Adrenal gland (tissue), 5 donors: ENCODE data around the gene LRRK1.

ENCODE experiments used
- POLR2A ChIP-seq, 2 donors: fragments of 450-650 bp; IDR thresholded peaks; one replicate each; pipeline ENCODE4 v1.6.1; 2017; ENCODE audit warnings: antibody characterized with exemption in 2 of 2, mild to moderate bottlenecking in 2 of 2, moderate library complexity in 1 of 2
- TF ChIP-seq, protein P1 (sequence below), 6 experiments: fragments of 450-650 bp in 4 of 6; fragments of 200-600 bp in 2 of 6; sonication (generic) in 1 of 6; IDR thresholded peaks; 1 replicate in 5 of 6; 2 replicates in 1 of 6; pipeline versions ENCODE4 v1.5.1 to v1.8.0; 2016 to 2021; ENCODE audit warnings: antibody characterized with exemption in 6 of 6, mild to moderate bottlenecking in 2 of 6, moderate library complexity in 1 of 6
- donor health status: DM: no; HTN: no; CAD: no.

DNA sequence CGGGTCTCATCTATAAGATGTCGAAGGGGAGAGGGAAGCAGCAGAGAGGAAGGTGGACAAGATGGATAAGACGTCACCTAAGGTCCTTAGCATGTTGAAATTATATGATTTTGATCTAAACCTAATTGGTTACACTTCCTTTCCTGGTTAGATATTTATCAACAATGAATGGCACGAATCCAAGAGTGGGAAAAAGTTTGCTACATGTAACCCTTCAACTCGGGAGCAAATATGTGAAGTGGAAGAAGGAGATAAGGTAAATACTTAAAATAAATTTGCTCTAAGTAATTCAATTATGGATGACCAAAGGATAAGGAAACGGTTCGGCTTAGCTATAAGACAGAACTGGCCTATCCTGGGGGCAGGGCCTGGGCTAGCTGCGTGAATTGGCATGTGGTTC, 34.0 kb upstream of the LRRK1 start:
- TF ChIP-seq POLR2A (IDR thresholded peaks at IDR 0.05) = no peak
- TF ChIP-seq, protein P1, sequence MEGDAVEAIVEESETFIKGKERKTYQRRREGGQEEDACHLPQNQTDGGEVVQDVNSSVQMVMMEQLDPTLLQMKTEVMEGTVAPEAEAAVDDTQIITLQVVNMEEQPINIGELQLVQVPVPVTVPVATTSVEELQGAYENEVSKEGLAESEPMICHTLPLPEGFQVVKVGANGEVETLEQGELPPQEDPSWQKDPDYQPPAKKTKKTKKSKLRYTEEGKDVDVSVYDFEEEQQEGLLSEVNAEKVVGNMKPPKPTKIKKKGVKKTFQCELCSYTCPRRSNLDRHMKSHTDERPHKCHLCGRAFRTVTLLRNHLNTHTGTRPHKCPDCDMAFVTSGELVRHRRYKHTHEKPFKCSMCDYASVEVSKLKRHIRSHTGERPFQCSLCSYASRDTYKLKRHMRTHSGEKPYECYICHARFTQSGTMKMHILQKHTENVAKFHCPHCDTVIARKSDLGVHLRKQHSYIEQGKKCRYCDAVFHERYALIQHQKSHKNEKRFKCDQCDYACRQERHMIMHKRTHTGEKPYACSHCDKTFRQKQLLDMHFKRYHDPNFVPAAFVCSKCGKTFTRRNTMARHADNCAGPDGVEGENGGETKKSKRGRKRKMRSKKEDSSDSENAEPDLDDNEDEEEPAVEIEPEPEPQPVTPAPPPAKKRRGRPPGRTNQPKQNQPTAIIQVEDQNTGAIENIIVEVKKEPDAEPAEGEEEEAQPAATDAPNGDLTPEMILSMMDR (IDR thresholded peaks at IDR 0.05) = no peak
